CD4-positive, CD25-positive, alpha-beta regulatory T cell (primary cell): ENCODE data around the gene RBM7. TPM values are rescaled to one million over a fixed set of nuclear protein-coding genes. Genes with fewer than 3 reads are reported as not detected.
A peak's percentile ranks its signal among the peaks of the same experiment; 100 is the strongest.

Source experiments
- ATAC-seq, 2 donors: fragments of 150-1000 bp; cut with Tn5 transposase; one replicate each; pipeline ENCODE4 v1.10.0; 2021; ENCODE audit warnings: low read depth in 2 of 2, moderate number of reproducible peaks in 2 of 2, moderate library complexity in 1 of 2
- DNase-seq, 3 donors: peaks; one replicate each; pipeline versions ENCODE4 v3.0.0 to v3.0.0-alpha.2; 2012 to 2022; ENCODE audit warnings: mixed read lengths in 1 of 3
- H3K27ac ChIP-seq: one replicate; pipeline ENCODE4 v1.7.0; 2013; ENCODE audit warnings: mild to moderate bottlenecking, low read length; ENCODE audit not compliant: insufficient read depth, poor library complexity, severe bottlenecking
- H3K27me3 ChIP-seq: one replicate; pipeline ENCODE4 v1.7.0; 2013; ENCODE audit warnings: low read length; ENCODE audit not compliant: control insufficient read depth, insufficient read depth
- H3K36me3 ChIP-seq: one replicate; pipeline ENCODE4 v1.7.0; 2013; ENCODE audit warnings: mild to moderate bottlenecking, low read length, moderate library complexity; ENCODE audit not compliant: control insufficient read depth, insufficient read depth
- H3K4me1 ChIP-seq: 2 replicates; pipeline ENCODE4 v1.7.0; 2013; ENCODE audit warnings: mild to moderate bottlenecking, low read length; ENCODE audit not compliant: insufficient read depth, control insufficient read depth, poor library complexity, severe bottlenecking
- H3K4me3 ChIP-seq: one replicate; pipeline ENCODE4 v1.7.0; 2013; ENCODE audit warnings: low read depth, mild to moderate bottlenecking, low read length, moderate library complexity
- H3K9me3 ChIP-seq, 2 experiments: 1 replicate in 1 of 2; 2 replicates in 1 of 2; pipeline ENCODE4 v1.7.0; 2013; ENCODE audit warnings: low read length in 2 of 2, mild to moderate bottlenecking in 1 of 2, moderate library complexity in 1 of 2; ENCODE audit not compliant: control insufficient read depth in 2 of 2
- H3K27ac Mint-ChIP-seq, 3 donors: one replicate each; pipeline ENCODE4 v1.8.0; 2020 to 2022; ENCODE audit warnings: mild to moderate bottlenecking in 3 of 3, mixed read lengths in 3 of 3, moderate library complexity in 2 of 3
- H3K27me3 Mint-ChIP-seq: one replicate; pipeline ENCODE4 v1.8.0; 2022; ENCODE audit warnings: mild to moderate bottlenecking, mixed read lengths
- H3K36me3 Mint-ChIP-seq: one replicate; pipeline ENCODE4 v1.8.0; 2020; ENCODE audit warnings: mixed read lengths
- H3K4me1 Mint-ChIP-seq, 4 donors: one replicate each; pipeline ENCODE4 v1.8.0; 2020 to 2022; ENCODE audit warnings: mixed read lengths in 4 of 4, mild to moderate bottlenecking in 1 of 4
- H3K4me3 Mint-ChIP-seq, 4 donors: one replicate each; pipeline ENCODE4 v1.8.0; 2020 to 2022; ENCODE audit warnings: mild to moderate bottlenecking in 4 of 4, mixed read lengths in 4 of 4, moderate library complexity in 3 of 4
- H3K9me3 Mint-ChIP-seq, 7 donors: one replicate each; pipeline ENCODE4 v1.8.0; 2020 to 2022; ENCODE audit warnings: mixed read lengths in 7 of 7, mild to moderate bottlenecking in 3 of 7, moderate library complexity in 2 of 7
- polyA plus RNA-seq, 4 donors: library from polyadenylated mRNA; unstranded; fragments of 300-500 nt; fragmentation: Illumina TruSeq; gene quantifications; one replicate each; pipeline ENCODE4 v1.2.3, GENCODE V29; 2021
- total RNA-seq: library from RNA; stranded (reverse); gene quantifications from one replicate; pipeline ENCODE4 v1.2.3, GENCODE V29; 2022

The RBM7 gene, protein sequence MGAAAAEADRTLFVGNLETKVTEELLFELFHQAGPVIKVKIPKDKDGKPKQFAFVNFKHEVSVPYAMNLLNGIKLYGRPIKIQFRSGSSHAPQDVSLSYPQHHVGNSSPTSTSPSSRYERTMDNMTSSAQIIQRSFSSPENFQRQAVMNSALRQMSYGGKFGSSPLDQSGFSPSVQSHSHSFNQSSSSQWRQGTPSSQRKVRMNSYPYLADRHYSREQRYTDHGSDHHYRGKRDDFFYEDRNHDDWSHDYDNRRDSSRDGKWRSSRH
- 57.2 TPM for total RNA-seq
- polyA plus RNA-seq = 10 to 100 TPM; 28.7 to 37.1 (median 30.6) TPM

DNA sequence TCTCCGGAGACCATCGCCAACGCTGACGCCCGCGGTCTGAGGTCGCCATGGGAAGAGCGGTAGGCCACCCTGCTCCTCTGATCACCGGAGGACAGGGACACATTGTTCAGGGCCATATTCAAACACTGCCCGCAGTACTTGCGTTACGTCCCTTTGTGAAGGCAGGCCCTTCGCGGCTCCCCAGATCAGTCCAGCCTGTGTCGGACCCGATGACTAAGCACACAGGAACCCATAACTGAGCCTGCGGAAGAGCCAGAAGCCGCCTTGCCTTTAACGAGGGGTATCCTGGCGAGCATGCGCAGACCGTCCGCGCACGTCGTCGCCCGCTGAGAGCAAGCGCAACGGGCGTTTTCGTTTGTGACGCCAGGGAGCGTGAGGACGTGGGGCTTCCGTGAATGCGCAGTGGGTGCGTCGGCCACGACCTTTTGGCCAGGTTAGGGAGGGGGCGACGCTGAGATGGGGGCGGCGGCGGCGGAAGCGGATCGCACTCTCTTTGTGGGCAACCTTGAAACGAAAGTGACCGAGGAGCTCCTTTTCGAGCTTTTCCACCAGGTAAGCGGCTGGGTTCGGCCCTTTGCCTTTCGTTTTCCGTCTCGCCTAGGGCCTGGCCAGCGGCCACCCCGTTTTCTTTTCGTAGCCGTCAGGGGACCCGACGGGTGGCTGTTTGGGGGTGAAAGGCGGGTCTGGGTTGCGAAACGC lies at the start of gene RBM7, which contains the start of gene C11orf71:
Gene RBM7, plus strand, starts transcription at position 451 of the 699 bp plus-strand sequence. Its CDS starts 6 bp downstream, at position 457.
Gene C11orf71, minus strand, starts transcription at position 296 of the 699 bp plus-strand sequence. Its CDS starts 180 bp downstream, at position 116.
- H3K27me3 ChIP-seq = no peaks in the 10 kb centered on the region
- H3K9me3 ChIP-seq = no peaks in the 10 kb centered on the region
- Mint-ChIP-seq H3K4me1 (peaks cover 40 to 77% (median 46%) of the 10 kb centered on the region in 4 donors), H3K27ac (peak within 1 kb of the TSS; percentile 99), H3K4me3 (peak within 1 kb of the TSS; percentile 96 to 98 (median 96)), H3K27me3 (no peaks in the 10 kb centered on the region), H3K9me3 (no peaks in the 10 kb centered on the region), H3K36me3 (peaks cover 17% of the 10 kb centered on the region)
- peaks cover 44% of the 10 kb centered on the region for H3K4me1 ChIP-seq
- DNase-seq (peak; percentile 97 to 99 (median 98)), ATAC-seq (peak; percentile 91 to 93)
- peaks cover 9% of the 10 kb centered on the region for H3K36me3 ChIP-seq
- H3K4me3 ChIP-seq = peak within 1 kb of the TSS; percentile 100
- peak within 1 kb of the TSS; percentile 97 for H3K27ac ChIP-seq

- no peaks in the 10 kb centered on the region for H3K27me3 ChIP-seq
- no peaks in the 10 kb centered on the region for H3K36me3 Mint-ChIP-seq
- no peak overlapping the region for H3K4me3 Mint-ChIP-seq
- no peak overlapping the region for H3K27ac ChIP-seq
- no peaks in the 10 kb centered on the region for H3K4me1 ChIP-seq
- H3K27me3 Mint-ChIP-seq = peaks cover 13% of the 10 kb centered on the region
- no peak overlapping the region for H3K4me3 ChIP-seq
- no peak for DNase-seq
- H3K27ac Mint-ChIP-seq = no peak overlapping the region
- no peak for ATAC-seq
- no peaks in the 10 kb centered on the region for H3K36me3 ChIP-seq
- peaks cover 0 to 1% (median 0%) of the 10 kb centered on the region in 7 donors for H3K9me3 Mint-ChIP-seq
- no peaks in the 10 kb centered on the region for H3K9me3 ChIP-seq
- H3K4me1 Mint-ChIP-seq = no peaks in the 10 kb centered on the region
Observed at GRCh38 chr11:114353443-114353842, 47.0 kb upstream of the RBM7 start.

DNA sequence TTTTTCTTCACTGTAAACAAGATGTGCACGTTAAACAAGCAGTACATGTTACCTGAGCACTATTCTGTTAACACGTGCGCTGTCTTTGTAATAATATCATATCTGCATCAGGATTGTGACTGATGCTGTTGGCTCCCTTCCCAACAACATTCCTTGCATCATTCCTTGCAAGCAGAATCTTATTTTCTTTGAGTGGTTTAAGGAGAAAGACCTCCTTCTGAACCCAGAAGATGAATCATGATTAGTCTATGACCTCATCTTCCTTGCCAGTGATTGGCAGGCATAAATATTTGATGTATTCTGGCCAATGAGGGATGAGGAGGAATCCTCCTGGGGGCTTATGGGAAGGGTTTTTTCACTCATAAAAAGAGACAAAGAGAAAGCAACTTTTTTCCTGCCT lies 46.4 kb upstream of the RBM7 start:
- Mint-ChIP-seq H3K27me3 (peaks cover 19% of the 10 kb centered on the region), H3K4me3 (no peak overlapping the region), H3K36me3 (no peaks in the 10 kb centered on the region), H3K4me1 (no peaks in the 10 kb centered on the region), H3K27ac (no peak overlapping the region), H3K9me3 (peaks cover 0 to 1% (median 0%) of the 10 kb centered on the region in 7 donors)
- H3K9me3 ChIP-seq = no peaks in the 10 kb centered on the region
- ATAC-seq = no peak
- H3K27ac ChIP-seq = no peak overlapping the region
- H3K36me3 ChIP-seq = no peaks in the 10 kb centered on the region
- no peak for DNase-seq
- H3K4me3 ChIP-seq = no peak overlapping the region
- no peaks in the 10 kb centered on the region for H3K4me1 ChIP-seq
- H3K27me3 ChIP-seq = peaks cover 4% of the 10 kb centered on the region

DNA sequence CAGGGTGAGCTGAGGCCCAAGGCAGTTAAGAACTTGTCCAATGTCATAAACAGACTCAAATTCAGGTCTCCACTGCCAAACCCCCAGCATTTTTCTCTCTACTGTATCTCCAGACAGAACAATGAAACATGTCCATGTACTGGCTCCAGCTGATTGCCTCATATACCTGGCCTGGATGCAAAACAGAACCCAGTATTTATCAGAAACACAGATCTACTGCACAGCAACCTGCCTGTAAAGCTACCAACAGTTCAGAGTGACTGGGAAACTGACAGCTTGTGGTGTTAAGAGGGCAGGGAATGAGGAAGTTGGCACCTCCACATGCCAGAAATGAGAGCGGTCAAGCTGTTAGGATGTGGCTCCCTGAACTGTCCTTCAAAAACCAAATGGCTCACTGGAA lies 41.8 kb upstream of the RBM7 start:
- no peak overlapping the region for H3K27ac Mint-ChIP-seq
- DNase-seq = no peak

GRCh38 chr11:114359342-114359741 lies 41.1 kb upstream of the RBM7 start:
- H3K36me3 Mint-ChIP-seq = no peaks in the 10 kb centered on the region
- peaks cover 25% of the 10 kb centered on the region for H3K27me3 Mint-ChIP-seq
- H3K4me3 ChIP-seq = no peak overlapping the region
- H3K36me3 ChIP-seq = no peaks in the 10 kb centered on the region
- no peak overlapping the region for H3K4me3 Mint-ChIP-seq
- no peaks in the 10 kb centered on the region for H3K4me1 Mint-ChIP-seq
- DNase-seq (no peak), ATAC-seq (no peak)
- no peak overlapping the region for H3K27ac ChIP-seq
- H3K9me3 Mint-ChIP-seq = no peaks in the 10 kb centered on the region
- H3K27ac Mint-ChIP-seq = no peak overlapping the region
- H3K4me1 ChIP-seq = no peaks in the 10 kb centered on the region
- H3K27me3 ChIP-seq = peaks cover 8% of the 10 kb centered on the region
- H3K9me3 ChIP-seq = no peaks in the 10 kb centered on the region

More for the DNA sequence above, 41.8 kb upstream of the RBM7 start:
- Histone ChIP-seq H3K27me3 (peaks cover 6% of the 10 kb centered on the region), H3K4me3 (no peak overlapping the region), H3K36me3 (no peaks in the 10 kb centered on the region), H3K4me1 (no peaks in the 10 kb centered on the region), H3K27ac (no peak overlapping the region), H3K9me3 (no peaks in the 10 kb centered on the region)
- no peak for ATAC-seq
- no peaks in the 10 kb centered on the region for H3K36me3 Mint-ChIP-seq
- H3K27me3 Mint-ChIP-seq = peaks cover 21% of the 10 kb centered on the region
- H3K4me1 Mint-ChIP-seq = no peaks in the 10 kb centered on the region
- no peaks in the 10 kb centered on the region for H3K9me3 Mint-ChIP-seq
- no peak overlapping the region for H3K4me3 Mint-ChIP-seq

DNA sequence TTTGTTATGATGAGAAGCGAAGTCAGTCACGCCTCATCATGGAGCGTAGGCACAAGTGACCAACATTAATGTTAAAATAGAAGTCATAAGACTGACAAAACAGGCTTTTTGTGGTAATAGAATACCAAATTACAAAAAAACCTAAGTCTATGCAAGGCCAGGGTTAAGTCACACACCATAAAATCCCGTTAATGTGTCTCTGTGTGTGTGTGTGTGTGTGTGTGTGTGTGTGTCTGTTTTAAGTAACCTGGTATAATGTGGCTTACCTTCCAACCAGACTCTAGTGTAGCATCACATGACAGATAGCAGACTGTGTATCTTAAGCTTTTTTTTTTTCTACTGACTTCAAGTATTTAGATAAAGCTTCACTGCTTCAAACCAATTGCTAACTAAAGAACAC lies 38.1 kb upstream of the RBM7 start:
- no peaks in the 10 kb centered on the region for H3K9me3 ChIP-seq
- peaks cover 29% of the 10 kb centered on the region for H3K27me3 Mint-ChIP-seq
- H3K27ac Mint-ChIP-seq = no peak overlapping the region

GRCh38 chr11:114362958-114363357 lies 37.5 kb upstream of the RBM7 start:
- peaks cover 14% of the 10 kb centered on the region for H3K27me3 ChIP-seq
- ATAC-seq (no peak), DNase-seq (no peak)
- H3K9me3 ChIP-seq = no peaks in the 10 kb centered on the region
- Mint-ChIP-seq H3K27me3 (peaks cover 29% of the 10 kb centered on the region), H3K36me3 (no peaks in the 10 kb centered on the region), H3K27ac (no peak overlapping the region), H3K4me3 (no peak overlapping the region), H3K9me3 (no peaks in the 10 kb centered on the region), H3K4me1 (no peaks in the 10 kb centered on the region)
- no peaks in the 10 kb centered on the region for H3K4me1 ChIP-seq
- H3K27ac ChIP-seq = no peak overlapping the region
- no peak overlapping the region for H3K4me3 ChIP-seq
- H3K36me3 ChIP-seq = no peaks in the 10 kb centered on the region

More for the DNA sequence above, 38.1 kb upstream of the RBM7 start:
- Histone ChIP-seq H3K4me3 (no peak overlapping the region), H3K27ac (no peak overlapping the region), H3K36me3 (no peaks in the 10 kb centered on the region), H3K27me3 (peaks cover 14% of the 10 kb centered on the region), H3K4me1 (no peaks in the 10 kb centered on the region)
- Mint-ChIP-seq H3K4me3 (no peak overlapping the region), H3K4me1 (no peaks in the 10 kb centered on the region), H3K9me3 (no peaks in the 10 kb centered on the region), H3K36me3 (no peaks in the 10 kb centered on the region)
- DNase-seq (no peak), ATAC-seq (no peak)
